DOHH2 (cell line): ENCODE results near the gene ROBO1.

ENCODE experiments used
- CTCF ChIP-seq: fragments of 200-600 bp; sonication (generic); IDR thresholded peaks from one replicate; pipeline ENCODE4 v1.5.1; 2014; ENCODE audit warnings: antibody characterized with exemption, mild to moderate bottlenecking, low read depth, low read length; ENCODE audit not compliant: poor library complexity, severe bottlenecking
- EZH2phosphoT487 ChIP-seq: fragments of 200-600 bp; sonication (generic); IDR thresholded peaks from 2 replicates; pipeline ENCODE4 v1.6.1; 2017; ENCODE audit warnings: borderline replicate concordance, mild to moderate bottlenecking, antibody characterized with exemption, low read length, moderate library complexity, mixed read lengths

DNA sequence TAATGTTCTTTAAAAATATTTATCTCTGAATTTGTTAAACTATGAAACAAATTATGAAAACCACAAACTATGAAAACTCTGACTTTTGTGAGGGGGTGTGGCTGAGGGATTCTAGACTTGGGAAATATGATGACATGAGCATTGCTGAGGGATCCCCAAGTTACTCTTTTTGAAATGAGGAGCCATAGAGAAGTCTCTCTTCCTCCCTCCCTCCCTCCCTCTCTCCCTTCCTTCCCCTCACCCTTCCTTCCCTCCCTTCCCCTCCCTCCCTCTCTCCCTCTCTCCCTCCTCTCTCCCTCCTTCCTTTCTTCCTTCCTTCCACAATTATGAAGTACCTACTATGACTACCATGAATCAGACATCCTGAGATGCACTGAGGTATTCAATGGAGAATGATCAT lies 673.1 kb downstream of the ROBO1 start:
- no peak for TF ChIP-seq EZH2phosphoT487
- no peak for TF ChIP-seq CTCF
